ENCODE measurements around the gene CD248.
"Not testable (repeated sequence)": the region's sequence is repeated elsewhere in the genome, so short reads cannot be mapped to it uniquely, and the experiment has no call there.

Gene CD248

GRCh38 chr11:66281001-66281400, 35.8 kb downstream of the CD248 start:
- ATAC-seq (replicated peaks): no peak
- Mint-ChIP-seq H3K4me1 (ENCODE audit: low read depth in 2 of 2) (peaks cover 34 to 39% of the 10 kb centered on the region in 2 donors), H3K27me3 (no peaks in the 10 kb centered on the region), H3K9me3 (no peaks in the 10 kb centered on the region), H3K4me3 (peak overlapping the region; percentile 49 to 76), H3K27ac (peak overlapping the region; percentile 87 to 96), H3K36me3 (ENCODE audit: insufficient read depth) (peaks cover 51% of the 10 kb centered on the region)
- no peak for DNase-seq

GRCh38 chr11:66280428-66280827, 36.4 kb downstream of the CD248 start:
- Mint-ChIP-seq H3K4me1 (ENCODE audit: low read depth in 2 of 2) (peaks cover 36 to 39% of the 10 kb centered on the region in 2 donors), H3K9me3 (no peaks in the 10 kb centered on the region), H3K4me3 (peak overlapping the region in 1 of 2 donors; percentile 76), H3K27ac (peak overlapping the region; percentile 87 to 96), H3K27me3 (no peaks in the 10 kb centered on the region), H3K36me3 (ENCODE audit: insufficient read depth) (peaks cover 56% of the 10 kb centered on the region)
- ATAC-seq (replicated peaks): no peak
- no peak for DNase-seq

GRCh38 chr11:66279092-66279734, 37.6 kb downstream of the CD248 start:
- ATAC-seq (replicated peaks) (no peak), DNase-seq (no peak)
- Mint-ChIP-seq H3K9me3 (no peaks in the 10 kb centered on the region), H3K36me3 (ENCODE audit: insufficient read depth) (peaks cover 56% of the 10 kb centered on the region), H3K27ac (peak overlapping the region; percentile 89 to 92), H3K4me3 (peak overlapping the region; percentile 72 to 76), H3K27me3 (no peaks in the 10 kb centered on the region), H3K4me1 (ENCODE audit: low read depth in 2 of 2) (peaks cover 42 to 45% of the 10 kb centered on the region in 2 donors)

- ATAC-seq (replicated peaks): no peak
- peaks cover 60% of the 10 kb centered on the region for H3K36me3 Mint-ChIP-seq (ENCODE audit: insufficient read depth)
- peaks cover 47 to 52% of the 10 kb centered on the region in 2 donors for H3K4me1 Mint-ChIP-seq (ENCODE audit: low read depth in 2 of 2)
- no peak for DNase-seq
- H3K9me3 Mint-ChIP-seq: no peaks in the 10 kb centered on the region
- H3K4me3 Mint-ChIP-seq: peak overlapping the region; percentile 70 to 76
- no peaks in the 10 kb centered on the region for H3K27me3 Mint-ChIP-seq
- peak overlapping the region; percentile 89 to 92 for H3K27ac Mint-ChIP-seq
These were observed 38.3 kb downstream of the CD248 start for GRCh38 chr11:66278363-66279091.

- no peaks in the 10 kb centered on the region for H3K27me3 Mint-ChIP-seq
- no peaks in the 10 kb centered on the region for H3K9me3 Mint-ChIP-seq
- peak; percentile 36 to 49 (median 46) for DNase-seq
- peak within 1 kb of the TSS; percentile 70 to 76 for H3K4me3 Mint-ChIP-seq
- ATAC-seq (replicated peaks): peak; percentile 39
- H3K27ac Mint-ChIP-seq: peak within 1 kb of the TSS; percentile 89 to 92
- peaks cover 49 to 54% of the 10 kb centered on the region in 2 donors for H3K4me1 Mint-ChIP-seq (ENCODE audit: low read depth in 2 of 2)
- H3K36me3 Mint-ChIP-seq (ENCODE audit: insufficient read depth): peaks cover 61% of the 10 kb centered on the region
These were observed 39.1 kb downstream of the CD248 start, which contains the start of gene CNIH2 for GRCh38 chr11:66277471-66278362. TSS of gene CNIH2 (plus strand) at chr11:66278175. CDS start at chr11:66278457, 282 bp downstream.

- not testable (repeated sequence) for DNase-seq; ATAC-seq (replicated peaks); H3K9me3 Mint-ChIP-seq; H3K27me3 Mint-ChIP-seq
- peaks cover 59% of the 10 kb centered on the region for H3K36me3 Mint-ChIP-seq (ENCODE audit: insufficient read depth)
- H3K4me1 Mint-ChIP-seq (ENCODE audit: low read depth in 2 of 2): peaks cover 49 to 53% of the 10 kb centered on the region in 2 donors
- peak overlapping the region; percentile 41 to 48 for H3K4me3 Mint-ChIP-seq
- H3K27ac Mint-ChIP-seq: peak overlapping the region; percentile 75 to 79
These were observed 39.8 kb downstream of the CD248 start for GRCh38 chr11:66277064-66277463.

GRCh38 chr11:66276619-66277018, 40.2 kb downstream of the CD248 start:
- H3K36me3 Mint-ChIP-seq (ENCODE audit: insufficient read depth): peaks cover 59% of the 10 kb centered on the region
- not testable (repeated sequence) for DNase-seq; ATAC-seq (replicated peaks); H3K9me3 Mint-ChIP-seq; H3K27me3 Mint-ChIP-seq
- H3K27ac Mint-ChIP-seq: peak overlapping the region; percentile 75 to 79
- peak overlapping the region in 1 of 2 donors; percentile 41 for H3K4me3 Mint-ChIP-seq
- peaks cover 50 to 57% of the 10 kb centered on the region in 2 donors for H3K4me1 Mint-ChIP-seq (ENCODE audit: low read depth in 2 of 2)

GRCh38 chr11:66275984-66276612, 40.7 kb downstream of the CD248 start:
- Mint-ChIP-seq H3K4me1 (ENCODE audit: low read depth in 2 of 2) (peaks cover 46 to 58% of the 10 kb centered on the region in 2 donors), H3K27ac (peak overlapping the region in 1 of 2 donors; percentile 79), H3K36me3 (ENCODE audit: insufficient read depth) (peaks cover 59% of the 10 kb centered on the region), H3K9me3 (no peaks in the 10 kb centered on the region), H3K27me3 (no peaks in the 10 kb centered on the region), H3K4me3 (no peak overlapping the region)
- ATAC-seq (replicated peaks): no peak
- no peak for DNase-seq

- ATAC-seq (replicated peaks) (no peak), DNase-seq (no peak)
- no peaks in the 10 kb centered on the region for H3K9me3 Mint-ChIP-seq
- H3K4me3 Mint-ChIP-seq: peak overlapping the region in 1 of 2 donors; percentile 38
- peak overlapping the region in 1 of 2 donors; percentile 79 for H3K27ac Mint-ChIP-seq
- peaks cover 48 to 59% of the 10 kb centered on the region in 2 donors for H3K4me1 Mint-ChIP-seq (ENCODE audit: low read depth in 2 of 2)
- H3K27me3 Mint-ChIP-seq: no peaks in the 10 kb centered on the region
- H3K36me3 Mint-ChIP-seq (ENCODE audit: insufficient read depth): peaks cover 62% of the 10 kb centered on the region
These were observed 41.4 kb downstream of the CD248 start for GRCh38 chr11:66275396-66275795.

GRCh38 chr11:66274219-66274618, 42.6 kb downstream of the CD248 start:
- H3K36me3 Mint-ChIP-seq (ENCODE audit: insufficient read depth): peaks cover 69% of the 10 kb centered on the region
- no peak for ATAC-seq (replicated peaks)
- H3K27ac Mint-ChIP-seq: peak overlapping the region in 1 of 2 donors; percentile 88
- H3K4me1 Mint-ChIP-seq (ENCODE audit: low read depth in 2 of 2): peaks cover 54 to 65% of the 10 kb centered on the region in 2 donors
- no peaks in the 10 kb centered on the region for H3K9me3 Mint-ChIP-seq
- peak overlapping the region; percentile 0 to 96 for H3K4me3 Mint-ChIP-seq
- no peaks in the 10 kb centered on the region for H3K27me3 Mint-ChIP-seq
- no peak for DNase-seq

- Mint-ChIP-seq H3K4me1 (ENCODE audit: low read depth in 2 of 2) (peaks cover 58 to 68% of the 10 kb centered on the region in 2 donors), H3K9me3 (no peaks in the 10 kb centered on the region), H3K36me3 (ENCODE audit: insufficient read depth) (peaks cover 74% of the 10 kb centered on the region), H3K27ac (peak overlapping the region; percentile 41 to 88), H3K27me3 (no peaks in the 10 kb centered on the region), H3K4me3 (peak overlapping the region; percentile 93 to 96)
- ATAC-seq (replicated peaks) (peak; percentile 53), DNase-seq (peak; percentile 58 to 63 (median 61))
These were observed 44.2 kb downstream of the CD248 start for GRCh38 chr11:66272596-66272995.

- Mint-ChIP-seq H3K27me3 (no peaks in the 10 kb centered on the region), H3K4me1 (ENCODE audit: low read depth in 2 of 2) (peaks cover 60 to 69% of the 10 kb centered on the region in 2 donors), H3K9me3 (no peaks in the 10 kb centered on the region), H3K4me3 (peak overlapping the region; percentile 93 to 96), H3K27ac (peak overlapping the region in 1 of 2 donors; percentile 88), H3K36me3 (ENCODE audit: insufficient read depth) (peaks cover 80% of the 10 kb centered on the region)
- ATAC-seq (replicated peaks): no peak
- DNase-seq: no peak
These were observed 45.0 kb downstream of the CD248 start for GRCh38 chr11:66271816-66272215.
